HUDEP-2 (cell line): Measurements from ENCODE around the gene MST1R.
"Not testable (repeated sequence)": the region's sequence is repeated elsewhere in the genome, so short reads cannot be mapped to it uniquely, and the experiment has no call there.

Experiments used
- DNase-seq, 76 experiments: peaks; one replicate each; lab custom pipeline; 2025; ENCODE audit not compliant: unreplicated experiment in 76 of 76; lab: John Stamatoyannopoulos, UW

MST1R gene

GRCh38 chr3:49903451-49904424 lies at the start of gene MST1R:
Gene MST1R, minus strand, starts transcription at chr3:49903873. Its CDS starts 264 bp downstream, at chr3:49903609.
- DNase-seq, result peak in 58 of 76 experiments; percentile 2 to 75 (median 56)

- no peak for DNase-seq
Observed at GRCh38 chr3:49952924-49953323, 49.3 kb upstream of the MST1R start.

- DNase-seq, result no peak
Observed at GRCh38 chr3:49942651-49943050, 39.0 kb upstream of the MST1R start.

GRCh38 chr3:49940667-49941249 lies 37.1 kb upstream of the MST1R start:
- DNase-seq, result peak in 1 of 76 experiments; percentile 2

GRCh38 chr3:49939858-49940666 lies 36.4 kb upstream of the MST1R start, which contains the start of gene RBM6:
Gene RBM6, plus strand, starts transcription at chr3:49940150. Its CDS starts 22,492 bp downstream, at chr3:49962642.
- DNase-seq, result peak in 75 of 76 experiments; percentile 29 to 96 (median 93)

GRCh38 chr3:49937090-49937489 lies 33.4 kb upstream of the MST1R start:
- DNase-seq, result no peak

- DNase-seq, result not testable (repeated sequence)
Observed at GRCh38 chr3:49932281-49932680, 28.6 kb upstream of the MST1R start.

- peak in 13 of 76 experiments; percentile 4 to 34 (median 14) for DNase-seq
Observed at GRCh38 chr3:49930922-49931321, 27.2 kb upstream of the MST1R start.

GRCh38 chr3:49930168-49930690 lies 26.6 kb upstream of the MST1R start:
- no peak for DNase-seq

- peak in 73 of 76 experiments; percentile 58 to 95 (median 85) for DNase-seq
Observed at GRCh38 chr3:49929291-49930167, 25.9 kb upstream of the MST1R start, which contains the start of gene MON1A. Gene MON1A, minus strand, starts transcription at chr3:49929811. Its CDS starts 16,465 bp downstream, at chr3:49913346.

GRCh38 chr3:49928481-49929017 lies 24.9 kb upstream of the MST1R start:
- no peak for DNase-seq

- DNase-seq, result no peak
Observed at GRCh38 chr3:49927798-49928197, 24.1 kb upstream of the MST1R start.

- no peak for DNase-seq
Observed at GRCh38 chr3:49926117-49926728, 22.6 kb upstream of the MST1R start.

GRCh38 chr3:49925485-49925884 lies 21.8 kb upstream of the MST1R start:
- DNase-seq, result no peak

GRCh38 chr3:49924683-49925082 lies 21.0 kb upstream of the MST1R start:
- no peak for DNase-seq

GRCh38 chr3:49917806-49918590 lies 14.3 kb upstream of the MST1R start:
- not testable (repeated sequence) for DNase-seq

- DNase-seq, result no peak
Observed at GRCh38 chr3:49916686-49917085, 13.0 kb upstream of the MST1R start.

- DNase-seq, result no peak
Observed at GRCh38 chr3:49914906-49915305, 11.2 kb upstream of the MST1R start.
